ENCODE results near the gene SLC22A3.

- no peak for TF ChIP-seq SP1 (IDR thresholded peaks at IDR 0.05)
- no peak for TF ChIP-seq ZNF384 (IDR thresholded peaks at IDR 0.05)
- no peak for TF ChIP-seq LEF1 (IDR thresholded peaks at IDR 0.05; ENCODE audit: borderline replicate concordance)
- TF ChIP-seq L3MBTL2 (conservative IDR thresholded peaks at IDR 0.05): no peak
- no peak for TF ChIP-seq TARDBP (IDR thresholded peaks at IDR 0.05)
- TF ChIP-seq HDGF (IDR thresholded peaks at IDR 0.05; ENCODE audit: borderline replicate concordance): no peak
- TF ChIP-seq SUZ12 (IDR thresholded peaks at IDR 0.05): no peak
- no peak for TF ChIP-seq BHLHE40 (IDR thresholded peaks at IDR 0.05; ENCODE audit: borderline replicate concordance)
- no peak for TF ChIP-seq FOXM1 (IDR thresholded peaks at IDR 0.05; ENCODE audit: borderline replicate concordance)
- TF ChIP-seq ELF4 (IDR thresholded peaks at IDR 0.05): no peak
Measured at GRCh38 chr6:160387916-160388643, 39.9 kb downstream of the SLC22A3 start.
